Body of pancreas (tissue), 4 donors: ENCODE data around the gene GPR89B.
"Not testable (repeated sequence)": the region's sequence is repeated elsewhere in the genome, so short reads cannot be mapped to it uniquely, and the experiment has no call there.

Source experiments
- CTCF ChIP-seq, 7 experiments: fragments of 450-650 bp in 4 of 7; fragments of 200-600 bp in 3 of 7; sonication (generic) in 3 of 7; IDR thresholded peaks; one replicate each; pipeline ENCODE4 v1.5.1; 2016 to 2019; ENCODE audit warnings: antibody characterized with exemption in 7 of 7
- POLR2A ChIP-seq, 3 donors: fragments of 450-650 bp; IDR thresholded peaks; one replicate each; pipeline ENCODE4 v1.6.1; 2016; ENCODE audit warnings: antibody characterized with exemption in 3 of 3, mild to moderate bottlenecking in 2 of 3

DNA sequence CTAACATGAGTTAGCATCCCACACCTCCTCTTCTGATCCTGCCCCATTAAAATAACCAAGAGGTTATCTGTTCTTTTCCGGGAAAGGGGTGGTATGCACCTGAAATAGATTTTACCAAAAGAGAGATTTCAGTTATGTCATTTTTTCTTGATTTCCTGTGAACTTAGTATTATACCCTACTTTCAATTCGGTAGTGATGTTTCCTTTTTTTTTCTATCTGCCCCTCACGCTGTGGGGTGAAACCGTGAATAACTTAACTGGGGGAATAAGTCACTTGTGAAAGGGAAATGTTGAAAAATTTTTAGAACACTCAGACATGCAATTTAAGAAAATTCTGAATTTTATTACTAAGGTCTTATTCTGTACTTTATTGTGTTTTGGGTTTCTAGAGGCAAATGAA lies 65.2 kb downstream of the GPR89B start:
- not testable (repeated sequence) for TF ChIP-seq CTCF, POLR2A (IDR thresholded peaks at IDR 0.05)
